Activated CD4-positive, alpha-beta T cell treated with anti-CD3 and anti-CD28 coated beads for 36 hours (primary cell): ENCODE data around the gene ETS1. TPM values are rescaled to one million over a fixed set of nuclear protein-coding genes. Genes with fewer than 3 reads are reported as not detected.
A peak's percentile ranks its signal among the peaks of the same experiment; 100 is the strongest.

Source experiments
- ATAC-seq: fragments of 200-7000 bp; cut with Tn5 transposase; one replicate; pipeline ENCODE4 v1.10.0; 2021; ENCODE audit warnings: mild to moderate bottlenecking, moderate library complexity
- CTCF ChIA-PET: fragments of 350-600 bp; sonication (Branson Sonifier 250); formaldehyde crosslinking; loops from one replicate; lab custom pipeline; 2021; ENCODE audit warnings: antibody characterized with exemption; lab: Charles Lee
- POLR2A ChIA-PET: fragments of 350-600 bp; sonication (Branson Sonifier 250); formaldehyde crosslinking; loops from one replicate; lab custom pipeline; 2021; ENCODE audit warnings: antibody characterized with exemption, inconsistent platforms; lab: Charles Lee
- DNase-seq: peaks from one replicate; pipeline ENCODE4 v3.0.0-alpha.2; 2020
- H3K27ac Mint-ChIP-seq: one replicate; pipeline ENCODE4 v1.8.0; 2021; ENCODE audit warnings: mixed read lengths
- H3K27me3 Mint-ChIP-seq: one replicate; pipeline ENCODE4 v1.8.0; 2021; ENCODE audit warnings: mixed read lengths
- H3K36me3 Mint-ChIP-seq: one replicate; pipeline ENCODE4 v1.8.0; 2021; ENCODE audit warnings: low read depth, mixed read lengths
- H3K4me1 Mint-ChIP-seq: one replicate; pipeline ENCODE4 v1.8.0; 2021; ENCODE audit warnings: mixed read lengths
- H3K4me3 Mint-ChIP-seq: one replicate; pipeline ENCODE4 v1.8.0; 2021; ENCODE audit warnings: mild to moderate bottlenecking, moderate library complexity, mixed read lengths
- H3K9me3 Mint-ChIP-seq: one replicate; pipeline ENCODE4 v1.8.0; 2021; ENCODE audit warnings: low read depth, mixed read lengths
- intact Hi-C, 2 experiments: fragments of 100-400 bp; cut with DNase I in 1 of 2; cut with micrococcal nuclease in 1 of 2; formaldehyde crosslinking; loops; one replicate each; pipeline versions ENCODE4 v1.14.2 to v1.15.1; 2022 to 2024; cut with DNase I, micrococcal nuclease
- total RNA-seq, 2 experiments: library from RNA; stranded (reverse); gene quantifications; one replicate each; pipeline ENCODE4 v1.2.3, GENCODE V29; 2021

ETS1 gene, protein sequence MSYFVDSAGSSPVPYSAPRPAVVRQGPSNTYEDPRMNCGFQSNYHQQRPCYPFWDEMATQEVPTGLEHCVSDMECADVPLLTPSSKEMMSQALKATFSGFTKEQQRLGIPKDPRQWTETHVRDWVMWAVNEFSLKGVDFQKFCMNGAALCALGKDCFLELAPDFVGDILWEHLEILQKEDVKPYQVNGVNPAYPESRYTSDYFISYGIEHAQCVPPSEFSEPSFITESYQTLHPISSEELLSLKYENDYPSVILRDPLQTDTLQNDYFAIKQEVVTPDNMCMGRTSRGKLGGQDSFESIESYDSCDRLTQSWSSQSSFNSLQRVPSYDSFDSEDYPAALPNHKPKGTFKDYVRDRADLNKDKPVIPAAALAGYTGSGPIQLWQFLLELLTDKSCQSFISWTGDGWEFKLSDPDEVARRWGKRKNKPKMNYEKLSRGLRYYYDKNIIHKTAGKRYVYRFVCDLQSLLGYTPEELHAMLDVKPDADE
- total RNA-seq = 100 to 1,000 TPM; 410 to 449 TPM

DNA sequence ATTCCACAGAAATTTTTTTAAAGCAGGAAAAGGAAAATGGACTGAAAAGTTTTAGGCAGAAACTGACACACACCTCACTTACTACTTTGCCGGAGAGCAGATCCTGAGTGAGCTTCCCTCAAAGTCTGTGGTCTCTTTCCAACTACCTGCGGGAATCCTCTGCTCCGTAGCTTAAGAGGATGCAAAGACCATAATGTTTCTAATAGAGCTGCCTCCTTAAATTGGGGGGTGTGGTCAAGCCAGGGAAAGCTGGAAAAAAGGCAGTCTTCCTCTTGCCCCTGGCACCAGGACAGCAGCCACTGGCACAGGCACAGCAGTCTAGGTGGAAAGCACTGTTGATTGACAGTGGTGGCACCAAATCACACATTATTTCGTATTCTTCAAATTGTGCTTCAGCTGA, at the start of gene ETS1:
Gene ETS1 (minus strand): TSS at position 144 of the 400 bp plus-strand sequence. CDS start 14,428 bp downstream, outside the sequence.
- Mint-ChIP-seq H3K4me1 (peaks cover 24% of the 10 kb centered on the region), H3K9me3 (peaks cover 2% of the 10 kb centered on the region), H3K27me3 (peaks cover 2% of the 10 kb centered on the region), H3K27ac (no peak within 1 kb of the TSS), H3K36me3 (no peaks in the 10 kb centered on the region), H3K4me3 (no peak within 1 kb of the TSS)
- ChIA-PET POLR2A (no interaction called here), CTCF (interaction anchor here (0.9 to 2.0 kb wide), 3 partner anchors 12 to 136 kb away, joined by 3 to 7 read pairs (median 4); no protein-coding TSS in a partner anchor)
- intact Hi-C loops = no loop called here
- DNase-seq (no peak), ATAC-seq (no peak)

DNA sequence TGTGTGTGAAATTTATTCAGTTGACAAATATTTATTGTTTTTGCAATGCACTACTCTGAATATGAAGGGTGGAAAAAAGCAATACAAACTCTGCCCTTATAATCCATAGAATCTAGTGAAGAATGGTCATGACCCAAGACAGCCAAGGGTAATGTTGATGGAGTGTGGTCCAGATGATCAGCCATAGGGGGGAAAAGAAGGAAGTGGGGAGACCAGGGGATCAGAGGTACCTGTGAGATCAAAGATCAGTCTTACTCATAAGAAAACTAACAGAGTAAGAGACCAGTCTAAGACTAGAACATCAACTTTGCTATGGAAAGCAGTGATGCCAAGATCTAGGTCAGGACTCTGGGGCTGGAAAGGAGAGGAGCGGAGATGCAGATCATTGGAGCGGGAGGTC, 47.0 kb upstream of the ETS1 start:
- ATAC-seq (no peak), DNase-seq (no peak)
- H3K36me3 Mint-ChIP-seq = no peaks in the 10 kb centered on the region
- ChIA-PET CTCF (interaction anchor here (0.7 to 8.6 kb wide), 8 partner anchors 57 to 477 kb away, joined by 3 to 128 read pairs (median 10); no protein-coding TSS in a partner anchor), POLR2A (interaction anchor here (0.6 kb wide), 1 partner anchor 303 kb away, joined by 3 read pairs; no protein-coding TSS in a partner anchor)
- H3K27me3 Mint-ChIP-seq = no peaks in the 10 kb centered on the region
- H3K27ac Mint-ChIP-seq = no peak overlapping the region
- peaks cover 34% of the 10 kb centered on the region for H3K4me1 Mint-ChIP-seq
- intact Hi-C loops = loop anchor here in 1 of 2 experiments (5.0 kb wide), 2 partner anchors 402 to 602 kb away; no protein-coding TSS in a partner anchor
- H3K4me3 Mint-ChIP-seq = no peak overlapping the region
- no peaks in the 10 kb centered on the region for H3K9me3 Mint-ChIP-seq

DNA sequence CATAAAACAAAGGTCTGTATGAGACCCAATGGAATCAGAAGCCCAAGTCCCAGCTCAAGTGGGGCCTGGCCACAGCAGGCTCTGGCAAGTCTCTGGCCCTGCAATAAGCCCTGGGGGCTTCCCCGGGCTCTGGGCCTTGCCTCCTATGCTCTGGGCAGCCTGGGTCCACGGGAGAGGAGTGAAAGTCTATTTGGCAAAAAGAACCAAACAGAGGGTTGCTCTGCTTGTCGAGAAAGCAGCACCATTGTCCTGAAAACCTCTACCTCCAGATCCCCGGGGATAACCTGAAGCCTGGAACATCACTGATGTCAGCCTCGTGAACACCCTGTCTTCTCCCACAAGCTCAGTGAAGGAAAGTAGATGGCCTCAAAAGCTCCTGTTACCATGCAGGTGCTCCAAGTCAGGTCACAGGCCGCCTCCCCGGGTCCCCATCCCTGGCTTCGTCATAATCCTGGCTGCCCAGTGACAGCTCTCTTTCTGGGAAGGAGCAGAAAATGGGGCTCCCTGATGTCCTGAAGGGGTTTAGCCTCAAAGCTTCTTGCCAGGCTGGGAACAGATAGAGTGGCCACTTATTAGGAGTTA, 46.1 kb upstream of the ETS1 start:
- Mint-ChIP-seq H3K4me1 (peaks cover 42% of the 10 kb centered on the region), H3K9me3 (no peaks in the 10 kb centered on the region), H3K4me3 (no peak overlapping the region), H3K36me3 (no peaks in the 10 kb centered on the region), H3K27me3 (no peaks in the 10 kb centered on the region), H3K27ac (no peak overlapping the region)
- POLR2A ChIA-PET = interaction anchor here (0.6 to 1.6 kb wide), 3 partner anchors 115 to 302 kb away, joined by 3 to 5 read pairs (median 4); no protein-coding TSS in a partner anchor
- ATAC-seq (no peak), DNase-seq (no peak)
- intact Hi-C loops = loop anchor here in 1 of 2 experiments (5.0 kb wide), 2 partner anchors 401 to 601 kb away; no protein-coding TSS in a partner anchor
- CTCF ChIA-PET = interaction anchor here (0.6 to 8.6 kb wide), 29 partner anchors 10 to 584 kb away, joined by 3 to 128 read pairs (median 5); no protein-coding TSS in a partner anchor

- peak; percentile 30 for ATAC-seq
- ChIA-PET CTCF (interaction anchor here (0.5 to 8.6 kb wide), 65 partner anchors 9 to 604 kb away, joined by 3 to 128 read pairs (median 4); no protein-coding TSS in a partner anchor), POLR2A (interaction anchor here (0.6 to 1.9 kb wide), 5 partner anchors 113 to 460 kb away, joined by 3 to 6 read pairs (median 4); no protein-coding TSS in a partner anchor)
- Mint-ChIP-seq H3K27me3 (no peaks in the 10 kb centered on the region), H3K9me3 (no peaks in the 10 kb centered on the region), H3K27ac (peak overlapping the region; percentile 35), H3K4me3 (no peak overlapping the region), H3K4me1 (peaks cover 49% of the 10 kb centered on the region), H3K36me3 (no peaks in the 10 kb centered on the region)
- intact Hi-C loops = loop anchor here (1.0 to 5.0 kb wide), 6 partner anchors 125 to 601 kb away; no protein-coding TSS in a partner anchor
- peak; percentile 74 for DNase-seq
Measured at GRCh38 chr11:128632141-128632791, 44.9 kb upstream of the ETS1 start.

- ChIA-PET CTCF (interaction anchor here (0.5 to 8.6 kb wide), 68 partner anchors 10 to 593 kb away, joined by 3 to 128 read pairs (median 5); no protein-coding TSS in a partner anchor), POLR2A (interaction anchor here (0.6 to 1.9 kb wide), 11 partner anchors 107 to 462 kb away, joined by 3 to 10 read pairs (median 4); no protein-coding TSS in a partner anchor)
- H3K4me1 Mint-ChIP-seq = peaks cover 66% of the 10 kb centered on the region
- peak; percentile 97 for DNase-seq
- H3K9me3 Mint-ChIP-seq = no peaks in the 10 kb centered on the region
- H3K27me3 Mint-ChIP-seq = no peaks in the 10 kb centered on the region
- peak overlapping the region; percentile 88 for H3K27ac Mint-ChIP-seq
- peak overlapping the region; percentile 57 for H3K4me3 Mint-ChIP-seq
- peak; percentile 73 for ATAC-seq
- intact Hi-C loops = loop anchor here (1.0 to 5.0 kb wide), 16 partner anchors 80 to 598 kb away; no protein-coding TSS in a partner anchor
- no peaks in the 10 kb centered on the region for H3K36me3 Mint-ChIP-seq
Measured at GRCh38 chr11:128630367-128631230, 43.2 kb upstream of the ETS1 start.

DNA sequence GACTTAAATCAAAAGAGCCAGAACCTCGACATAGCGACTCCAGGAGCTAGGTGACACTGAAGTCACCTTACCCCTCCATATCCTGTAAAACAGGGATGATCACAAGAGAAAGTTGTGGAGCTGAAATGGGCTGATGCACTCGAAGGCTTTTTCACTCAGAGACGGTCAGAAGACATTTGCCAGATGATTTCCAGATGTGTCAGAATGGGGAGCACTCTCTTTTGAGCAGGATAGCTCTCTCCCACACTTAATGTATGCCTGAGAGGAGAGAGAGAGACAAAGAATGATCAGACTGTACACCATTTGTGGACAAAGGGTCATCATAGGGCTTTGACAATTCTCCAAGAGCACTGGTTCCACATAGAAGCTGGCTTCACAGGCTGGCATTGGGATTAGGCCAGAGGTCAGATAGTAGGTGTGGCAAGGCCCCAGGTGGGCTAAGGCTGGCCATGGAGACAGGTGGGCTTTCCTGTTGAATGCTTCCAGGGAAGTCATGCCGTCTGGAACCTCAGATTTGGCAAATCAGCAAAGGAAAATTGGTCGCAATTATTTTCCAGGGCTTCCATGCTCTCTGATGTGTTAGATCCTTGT, 42.3 kb upstream of the ETS1 start:
- peak overlapping the region; percentile 88 for H3K27ac Mint-ChIP-seq

DNA sequence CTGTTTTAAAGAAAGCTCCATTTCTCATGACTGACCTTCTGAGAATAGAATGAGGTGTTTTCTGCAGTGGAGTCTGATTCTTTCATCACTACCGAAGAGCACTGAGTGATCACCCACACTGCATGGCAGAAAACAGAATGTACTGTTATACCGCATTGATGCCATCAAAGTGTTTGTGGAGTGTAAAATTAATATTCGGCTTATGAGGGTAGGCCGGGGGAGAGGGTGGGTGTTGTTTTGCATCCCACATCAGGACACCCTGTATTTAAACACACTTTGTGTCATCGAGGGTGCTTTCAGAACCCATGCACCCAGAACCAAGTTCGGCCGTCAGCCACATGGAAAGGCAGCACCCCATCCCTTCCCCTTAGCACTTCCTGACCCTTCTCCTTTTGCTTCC, 41.3 kb upstream of the ETS1 start:
- intact Hi-C loops = loop anchor here in 1 of 2 experiments (2.0 kb wide), 1 partner anchor 396 kb away; no protein-coding TSS in a partner anchor
- no peaks in the 10 kb centered on the region for H3K27me3 Mint-ChIP-seq
- H3K36me3 Mint-ChIP-seq = no peaks in the 10 kb centered on the region
- H3K4me1 Mint-ChIP-seq = peaks cover 80% of the 10 kb centered on the region
- DNase-seq (peak; percentile 34), ATAC-seq (peak; percentile 33)
- H3K4me3 Mint-ChIP-seq = peak overlapping the region; percentile 47
- H3K27ac Mint-ChIP-seq = peak overlapping the region; percentile 88
- CTCF ChIA-PET = interaction anchor here (0.5 to 8.6 kb wide), 45 partner anchors 8 to 816 kb away, joined by 3 to 128 read pairs (median 3); no protein-coding TSS in a partner anchor
- POLR2A ChIA-PET = interaction anchor here (0.6 to 2.0 kb wide), 12 partner anchors 49 to 340 kb away, joined by 3 to 10 read pairs (median 4); no protein-coding TSS in a partner anchor
- H3K9me3 Mint-ChIP-seq = no peaks in the 10 kb centered on the region

More for the DNA sequence above, 42.3 kb upstream of the ETS1 start:
- peak overlapping the region; percentile 47 for H3K4me3 Mint-ChIP-seq
- intact Hi-C loops = loop anchor here (1.0 to 5.0 kb wide), 17 partner anchors 79 to 597 kb away; no protein-coding TSS in a partner anchor
- H3K9me3 Mint-ChIP-seq = no peaks in the 10 kb centered on the region
- DNase-seq (no peak), ATAC-seq (no peak)
- no peaks in the 10 kb centered on the region for H3K36me3 Mint-ChIP-seq
- ChIA-PET POLR2A (interaction anchor here (0.5 to 2.0 kb wide), 15 partner anchors 77 to 457 kb away, joined by 3 to 10 read pairs (median 3); no protein-coding TSS in a partner anchor), CTCF (interaction anchor here (0.5 to 8.6 kb wide), 48 partner anchors 11 to 592 kb away, joined by 3 to 128 read pairs (median 6); no protein-coding TSS in a partner anchor)
- H3K27me3 Mint-ChIP-seq = no peaks in the 10 kb centered on the region
- H3K4me1 Mint-ChIP-seq = peaks cover 75% of the 10 kb centered on the region

- Mint-ChIP-seq H3K27me3 (no peaks in the 10 kb centered on the region), H3K36me3 (no peaks in the 10 kb centered on the region), H3K4me1 (peaks cover 84% of the 10 kb centered on the region), H3K4me3 (peak overlapping the region; percentile 47), H3K27ac (peak overlapping the region; percentile 88), H3K9me3 (no peaks in the 10 kb centered on the region)
- ChIA-PET POLR2A (interaction anchor here (0.6 to 2.0 kb wide), 8 partner anchors 48 to 338 kb away, joined by 3 to 10 read pairs (median 5); no protein-coding TSS in a partner anchor), CTCF (interaction anchor here (0.5 to 8.6 kb wide), 35 partner anchors 8 to 815 kb away, joined by 3 to 128 read pairs (median 3); no protein-coding TSS in a partner anchor)
- ATAC-seq = peak; percentile 6
- no peak for DNase-seq
- intact Hi-C loops = loop anchor here in 1 of 2 experiments (2.0 kb wide), 1 partner anchor 395 kb away; no protein-coding TSS in a partner anchor
Measured at GRCh38 chr11:128628325-128628673, 40.9 kb upstream of the ETS1 start.
